Measurements from ENCODE around the gene POLR2M.

- TF ChIP-seq, protein P1, sequence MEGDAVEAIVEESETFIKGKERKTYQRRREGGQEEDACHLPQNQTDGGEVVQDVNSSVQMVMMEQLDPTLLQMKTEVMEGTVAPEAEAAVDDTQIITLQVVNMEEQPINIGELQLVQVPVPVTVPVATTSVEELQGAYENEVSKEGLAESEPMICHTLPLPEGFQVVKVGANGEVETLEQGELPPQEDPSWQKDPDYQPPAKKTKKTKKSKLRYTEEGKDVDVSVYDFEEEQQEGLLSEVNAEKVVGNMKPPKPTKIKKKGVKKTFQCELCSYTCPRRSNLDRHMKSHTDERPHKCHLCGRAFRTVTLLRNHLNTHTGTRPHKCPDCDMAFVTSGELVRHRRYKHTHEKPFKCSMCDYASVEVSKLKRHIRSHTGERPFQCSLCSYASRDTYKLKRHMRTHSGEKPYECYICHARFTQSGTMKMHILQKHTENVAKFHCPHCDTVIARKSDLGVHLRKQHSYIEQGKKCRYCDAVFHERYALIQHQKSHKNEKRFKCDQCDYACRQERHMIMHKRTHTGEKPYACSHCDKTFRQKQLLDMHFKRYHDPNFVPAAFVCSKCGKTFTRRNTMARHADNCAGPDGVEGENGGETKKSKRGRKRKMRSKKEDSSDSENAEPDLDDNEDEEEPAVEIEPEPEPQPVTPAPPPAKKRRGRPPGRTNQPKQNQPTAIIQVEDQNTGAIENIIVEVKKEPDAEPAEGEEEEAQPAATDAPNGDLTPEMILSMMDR (IDR thresholded peaks at IDR 0.05 in 8 of 11, conservative IDR thresholded peaks at IDR 0.05 in 3 of 11): no peak
- TF ChIP-seq POLR2AphosphoS5 (IDR thresholded peaks at IDR 0.05): no peak
- no peak for TF ChIP-seq POLR2A (IDR thresholded peaks at IDR 0.05)
Observed at GRCh38 chr15:57763176-57763964, 56.9 kb downstream of the POLR2M start.
